ENCODE measurements around the gene TSNAX. TPM values are rescaled to one million over a fixed set of nuclear protein-coding genes. Genes with fewer than 3 reads are reported as not detected.

Gene TSNAX
- polyA plus RNA-seq, 1 experiment: 21.4 TPM

DNA sequence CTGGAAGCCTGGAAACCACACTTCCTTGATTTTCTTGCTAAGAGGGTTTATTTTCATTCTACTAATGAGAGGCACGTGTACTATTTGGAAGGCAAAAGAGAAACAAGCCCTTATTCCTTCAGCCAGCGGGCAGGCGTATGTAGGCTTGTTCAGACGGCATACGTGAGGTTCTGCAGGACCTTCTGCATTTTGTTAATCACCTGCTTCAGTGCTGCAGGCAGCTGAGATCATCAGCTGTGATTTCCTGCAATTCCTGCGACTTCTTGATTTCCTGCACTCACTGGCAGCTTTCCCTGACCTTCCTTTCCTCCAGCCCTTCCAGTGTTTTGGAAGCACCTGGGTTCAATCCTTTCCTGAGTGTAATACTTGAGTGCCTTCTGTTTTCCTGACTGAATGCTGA, 43.4 kb downstream of the TSNAX start:
- ChIA-PET POLR2A (no interaction called here), CTCF (interaction anchor here (0.6 kb wide), 1 partner anchor 28 kb away, joined by 3 read pairs; no protein-coding TSS in a partner anchor)
- DNase-seq (ENCODE audit: low read depth): no peak
- no peak overlapping the region for H3K4me3 ChIP-seq (ENCODE audit: low read depth, low read length)
- TF ChIP-seq, protein P1, sequence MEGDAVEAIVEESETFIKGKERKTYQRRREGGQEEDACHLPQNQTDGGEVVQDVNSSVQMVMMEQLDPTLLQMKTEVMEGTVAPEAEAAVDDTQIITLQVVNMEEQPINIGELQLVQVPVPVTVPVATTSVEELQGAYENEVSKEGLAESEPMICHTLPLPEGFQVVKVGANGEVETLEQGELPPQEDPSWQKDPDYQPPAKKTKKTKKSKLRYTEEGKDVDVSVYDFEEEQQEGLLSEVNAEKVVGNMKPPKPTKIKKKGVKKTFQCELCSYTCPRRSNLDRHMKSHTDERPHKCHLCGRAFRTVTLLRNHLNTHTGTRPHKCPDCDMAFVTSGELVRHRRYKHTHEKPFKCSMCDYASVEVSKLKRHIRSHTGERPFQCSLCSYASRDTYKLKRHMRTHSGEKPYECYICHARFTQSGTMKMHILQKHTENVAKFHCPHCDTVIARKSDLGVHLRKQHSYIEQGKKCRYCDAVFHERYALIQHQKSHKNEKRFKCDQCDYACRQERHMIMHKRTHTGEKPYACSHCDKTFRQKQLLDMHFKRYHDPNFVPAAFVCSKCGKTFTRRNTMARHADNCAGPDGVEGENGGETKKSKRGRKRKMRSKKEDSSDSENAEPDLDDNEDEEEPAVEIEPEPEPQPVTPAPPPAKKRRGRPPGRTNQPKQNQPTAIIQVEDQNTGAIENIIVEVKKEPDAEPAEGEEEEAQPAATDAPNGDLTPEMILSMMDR (IDR thresholded peaks at IDR 0.05; ENCODE audit: insufficient read depth, low read depth, low read length): no peak
- H3K27me3 ChIP-seq (ENCODE audit: control insufficient read depth, insufficient read depth, low read length): no peaks in the 10 kb centered on the region
- no peaks in the 10 kb centered on the region for H3K36me3 ChIP-seq (ENCODE audit: control insufficient read depth, insufficient read depth, low read length)

DNA sequence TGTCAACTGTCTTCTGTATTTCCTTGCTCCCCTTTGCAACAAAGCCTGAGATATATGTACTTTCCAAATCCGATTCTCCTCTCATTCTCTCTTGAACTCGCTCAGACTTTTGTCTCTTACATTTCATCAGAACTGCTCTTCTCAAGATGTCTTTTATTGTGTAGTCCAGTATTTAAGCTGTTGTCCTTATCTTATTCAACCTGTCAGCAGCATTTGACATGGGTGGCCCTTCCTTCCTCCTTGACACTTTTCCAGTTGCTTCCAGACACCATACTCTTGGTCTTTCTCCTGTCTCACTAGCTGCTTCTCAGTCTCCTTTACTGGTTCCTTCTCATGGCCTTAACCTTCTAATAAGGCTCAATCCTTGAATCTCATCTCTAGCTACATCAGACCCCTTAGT, 47.0 kb downstream of the TSNAX start:
- CTCF ChIA-PET: interaction anchor here (0.5 to 1.4 kb wide), 4 partner anchors 9 to 293 kb away, joined by 3 to 4 read pairs (median 4); no protein-coding TSS in a partner anchor
- TF ChIP-seq, protein P1 (IDR thresholded peaks at IDR 0.05; ENCODE audit: insufficient read depth, low read depth, low read length): no peak
- H3K27me3 ChIP-seq (ENCODE audit: control insufficient read depth, insufficient read depth, low read length): no peaks in the 10 kb centered on the region
- no peaks in the 10 kb centered on the region for H3K36me3 ChIP-seq (ENCODE audit: control insufficient read depth, insufficient read depth, low read length)
- POLR2A ChIA-PET: no interaction called here
- no peak overlapping the region for H3K4me3 ChIP-seq (ENCODE audit: low read depth, low read length)
- no peak for DNase-seq (ENCODE audit: low read depth)

DNA sequence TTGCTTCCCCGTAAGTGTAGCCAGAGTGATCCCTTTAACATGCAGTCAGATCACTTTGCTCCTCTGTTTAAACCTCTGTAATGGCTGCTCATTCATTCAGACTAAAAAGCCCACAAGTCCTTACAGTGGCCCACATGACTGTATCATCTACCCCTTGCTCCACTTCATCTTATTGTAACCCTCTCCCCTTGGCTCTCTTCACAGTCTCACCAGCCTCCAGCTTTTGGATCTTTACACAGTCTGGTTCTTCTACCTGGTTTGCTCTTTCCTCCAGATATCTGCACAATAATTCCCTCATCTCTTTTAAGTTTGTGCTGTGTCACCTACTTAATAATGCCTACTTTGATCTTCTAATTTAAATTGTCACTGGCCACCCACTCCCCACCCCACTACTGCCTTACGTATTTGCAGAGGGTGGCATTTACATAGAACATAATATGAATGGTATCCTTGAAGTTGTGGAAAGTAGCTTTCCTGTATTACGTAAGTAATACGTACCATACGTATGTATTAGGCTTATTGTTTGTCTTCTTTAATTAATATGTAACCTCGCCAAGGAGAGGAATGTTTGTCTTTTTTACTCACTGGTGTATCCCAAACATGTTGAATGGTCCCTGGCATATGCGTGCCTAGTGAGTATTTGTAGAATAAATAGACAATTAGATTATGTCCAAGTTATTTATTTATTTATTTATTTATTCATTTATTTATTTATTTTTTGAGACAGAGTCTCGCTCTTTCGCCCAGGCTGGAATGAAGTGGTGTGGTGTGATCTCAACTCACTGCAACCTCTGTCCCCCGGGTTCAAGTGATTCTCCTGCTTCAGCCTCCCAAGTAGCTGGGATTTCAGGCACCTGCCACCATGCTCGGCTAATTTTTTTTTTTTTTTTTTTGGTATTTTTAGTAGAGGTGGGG, 48.6 kb downstream of the TSNAX start:
- Histone ChIP-seq H3K36me3 (ENCODE audit: control insufficient read depth, insufficient read depth, low read length) (no peaks in the 10 kb centered on the region), H3K27me3 (ENCODE audit: control insufficient read depth, insufficient read depth, low read length) (no peaks in the 10 kb centered on the region), H3K4me3 (ENCODE audit: low read depth, low read length) (no peak overlapping the region)
- ChIA-PET POLR2A (no interaction called here), CTCF (interaction anchor here (1.1 kb wide), 1 partner anchor 7 kb away, joined by 4 read pairs; no protein-coding TSS in a partner anchor)
- TF ChIP-seq, protein P1 (IDR thresholded peaks at IDR 0.05; ENCODE audit: insufficient read depth, low read depth, low read length): no peak
- DNase-seq (ENCODE audit: low read depth): no peak

DNA sequence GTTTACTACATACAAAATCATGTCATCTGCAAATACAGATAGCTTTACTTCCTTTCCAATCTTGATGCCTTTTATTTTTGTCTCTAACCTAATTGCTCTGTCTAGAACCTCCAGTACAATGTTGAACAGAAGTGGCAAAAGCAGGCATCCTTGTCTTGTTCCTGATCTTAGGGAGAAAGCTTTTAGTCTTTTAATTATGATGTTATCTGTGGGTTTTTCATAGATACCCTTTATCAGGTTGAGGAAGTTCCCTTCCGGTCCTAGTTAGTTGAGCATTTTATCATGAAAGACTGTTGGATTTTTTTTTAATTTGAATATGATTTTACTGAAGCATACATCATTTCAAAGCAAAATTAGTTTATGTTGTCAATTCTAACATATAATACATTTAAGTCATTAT, 52.4 kb downstream of the TSNAX start:
- no peak for DNase-seq (ENCODE audit: low read depth)
- CTCF ChIA-PET: no interaction called here
- POLR2A ChIA-PET: no interaction called here

DNA sequence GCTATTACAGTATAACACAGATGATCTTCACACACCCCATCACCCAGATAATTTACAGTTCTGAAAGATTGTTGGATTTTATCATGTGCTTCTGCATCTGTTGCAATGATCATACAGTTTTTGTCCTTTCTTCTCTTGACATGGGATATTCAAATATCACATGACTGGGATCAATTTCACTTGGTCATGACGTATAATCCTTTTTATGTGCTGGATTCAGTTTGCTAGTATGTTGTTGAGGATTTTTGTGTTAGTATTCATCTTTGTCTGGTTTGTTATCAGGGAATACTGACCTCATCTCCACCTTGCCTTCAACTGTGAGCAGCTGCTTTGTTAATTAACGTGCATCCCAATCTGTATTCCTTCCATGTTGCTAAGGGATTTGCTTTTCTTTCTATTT, 53.4 kb downstream of the TSNAX start:
- Histone ChIP-seq H3K4me3 (ENCODE audit: low read depth, low read length) (no peak overlapping the region), H3K27me3 (ENCODE audit: control insufficient read depth, insufficient read depth, low read length) (no peaks in the 10 kb centered on the region), H3K36me3 (ENCODE audit: control insufficient read depth, insufficient read depth, low read length) (no peaks in the 10 kb centered on the region)
- TF ChIP-seq, protein P1 (IDR thresholded peaks at IDR 0.05; ENCODE audit: insufficient read depth, low read depth, low read length): no peak
- CTCF ChIA-PET: no interaction called here
- POLR2A ChIA-PET: no interaction called here
- no peak for DNase-seq (ENCODE audit: low read depth)

More for the DNA sequence above, 52.4 kb downstream of the TSNAX start:
- Histone ChIP-seq H3K36me3 (ENCODE audit: control insufficient read depth, insufficient read depth, low read length) (no peaks in the 10 kb centered on the region), H3K27me3 (ENCODE audit: control insufficient read depth, insufficient read depth, low read length) (no peaks in the 10 kb centered on the region), H3K4me3 (ENCODE audit: low read depth, low read length) (no peak overlapping the region)
- TF ChIP-seq, protein P1 (IDR thresholded peaks at IDR 0.05; ENCODE audit: insufficient read depth, low read depth, low read length): no peak
